Tracheal epithelial cell (primary cell): ENCODE data around the gene ITIH2. TPM values are rescaled to one million over a fixed set of nuclear protein-coding genes. Genes with fewer than 3 reads are reported as not detected.

Source experiments
- total RNA-seq: library from RNA; depleted of rRNA; stranded (reverse); fragments of >200 nt; gene quantifications from 2 replicates; pipeline ENCODE4 v1.2.1, GENCODE V29; 2014

The ITIH2 gene
- total RNA-seq: not detected in 2 replicates

GRCh38 chr10:7703140-7703539, at the start of gene ITIH2:
Gene ITIH2, plus strand, starts transcription at chr10:7703316. Its CDS starts 119 bp downstream, at chr10:7703435.

GRCh38 chr10:7666253-7667023, 36.7 kb upstream of the ITIH2 start, which contains the start of gene ITIH5:
Gene ITIH5, minus strand, starts transcription at chr10:7666966. Its CDS starts 74 bp downstream, at chr10:7666892.

GRCh38 chr10:7787857-7788638, 84.9 kb downstream of the ITIH2 start, which contains the start of the genes ATP5F1C and KIN:
Gene ATP5F1C, plus strand, starts transcription at chr10:7788177. Its CDS starts 31 bp downstream, at chr10:7788208.
Gene KIN, minus strand, starts transcription at chr10:7787993. Its CDS starts 60 bp downstream, at chr10:7787933.

Other genes starting within 250 kb of the ITIH2 start
- gene ITIH5, start 36.4 kb upstream of the ITIH2 start, total RNA-seq: under 0.01 and 0.21 TPM in 2 replicates
- 3.1 and 6.2 TPM in 2 replicates for gene KIN, start 84.7 kb downstream of the ITIH2 start, total RNA-seq
- gene ATP5F1C, start 84.9 kb downstream of the ITIH2 start, total RNA-seq: 239 and 289 TPM in 2 replicates
- gene TAF3, start 115.2 kb downstream of the ITIH2 start, total RNA-seq: 1.2 and 1.3 TPM in 2 replicates